DOHH2 (cell line): ENCODE data around the gene NOL4L.

ENCODE experiments used
- EZH2phosphoT487 ChIP-seq: fragments of 200-600 bp; sonication (generic); IDR thresholded peaks from 2 replicates; pipeline ENCODE4 v1.6.1; 2017; ENCODE audit warnings: borderline replicate concordance, mild to moderate bottlenecking, antibody characterized with exemption, low read length, moderate library complexity, mixed read lengths
- TF ChIP-seq, protein P1 (sequence below): fragments of 200-600 bp; sonication (generic); IDR thresholded peaks from one replicate; pipeline ENCODE4 v1.5.1; 2014; ENCODE audit warnings: antibody characterized with exemption, mild to moderate bottlenecking, low read depth, low read length; ENCODE audit not compliant: poor library complexity, severe bottlenecking

- TF ChIP-seq, protein P1, sequence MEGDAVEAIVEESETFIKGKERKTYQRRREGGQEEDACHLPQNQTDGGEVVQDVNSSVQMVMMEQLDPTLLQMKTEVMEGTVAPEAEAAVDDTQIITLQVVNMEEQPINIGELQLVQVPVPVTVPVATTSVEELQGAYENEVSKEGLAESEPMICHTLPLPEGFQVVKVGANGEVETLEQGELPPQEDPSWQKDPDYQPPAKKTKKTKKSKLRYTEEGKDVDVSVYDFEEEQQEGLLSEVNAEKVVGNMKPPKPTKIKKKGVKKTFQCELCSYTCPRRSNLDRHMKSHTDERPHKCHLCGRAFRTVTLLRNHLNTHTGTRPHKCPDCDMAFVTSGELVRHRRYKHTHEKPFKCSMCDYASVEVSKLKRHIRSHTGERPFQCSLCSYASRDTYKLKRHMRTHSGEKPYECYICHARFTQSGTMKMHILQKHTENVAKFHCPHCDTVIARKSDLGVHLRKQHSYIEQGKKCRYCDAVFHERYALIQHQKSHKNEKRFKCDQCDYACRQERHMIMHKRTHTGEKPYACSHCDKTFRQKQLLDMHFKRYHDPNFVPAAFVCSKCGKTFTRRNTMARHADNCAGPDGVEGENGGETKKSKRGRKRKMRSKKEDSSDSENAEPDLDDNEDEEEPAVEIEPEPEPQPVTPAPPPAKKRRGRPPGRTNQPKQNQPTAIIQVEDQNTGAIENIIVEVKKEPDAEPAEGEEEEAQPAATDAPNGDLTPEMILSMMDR: no peak
- no peak for TF ChIP-seq EZH2phosphoT487
These were observed 34.5 kb upstream of the NOL4L start for GRCh38 chr20:32619586-32619985.
